A549 (cell line): Measurements from ENCODE around the gene IL6ST. TPM values are rescaled to one million over a fixed set of nuclear protein-coding genes. Genes with fewer than 3 reads are reported as not detected.

Source experiments
- ATAC-seq, 2 experiments: fragments of 200-7000 bp in 1 of 2; fragments of >200 bp in 1 of 2; cut with Nextera tagmentation in 1 of 2; cut with Tn5 transposase in 1 of 2; 3 replicates each; pipeline versions ENCODE4 v1.8.0 to v1.9.1; 2018 to 2020; ENCODE audit warnings: mild to moderate bottlenecking in 1 of 2, moderate library complexity in 1 of 2
- CTCF ChIA-PET: fragments of 300-600 bp; sonication (Branson Sonifier 250); formaldehyde crosslinking; extraction: SDS; loops from one replicate; lab custom pipeline; 2021; ENCODE audit warnings: antibody characterized with exemption, inconsistent platforms; lab: Yijun Ruan, JAX
- POLR2A ChIA-PET: fragments of 350-600 bp; formaldehyde crosslinking; extraction: SDS; loops from one replicate; lab custom pipeline; 2021; ENCODE audit warnings: antibody characterized with exemption, inconsistent platforms; lab: Yijun Ruan, JAX
- DNase-seq, 2 experiments: peaks; one replicate each; pipeline versions ENCODE4 v3.0.0 to v3.0.0-alpha.2; 2011 to 2016; ENCODE audit warnings: low read depth in 1 of 2, low spot score in 1 of 2
- FAIRE-seq: peaks from 2 replicates; lab custom pipeline; 2011; peaks lifted over from hg19 to GRCh38; lab: Jason Lieb, UNC
- H3K27ac ChIP-seq, 2 experiments: fragments of >200 bp; sonication (Bioruptor Twin); formaldehyde crosslinking; 3 replicates each; pipeline ENCODE4 v1.5.1; 2016 to 2017
- H3K4me1 ChIP-seq: fragments of >200 bp; sonication (Bioruptor Twin); formaldehyde crosslinking; 3 replicates; pipeline ENCODE4 v1.6.1; 2016
- H3K4me2 ChIP-seq: fragments of >200 bp; sonication (Bioruptor Twin); formaldehyde crosslinking; 3 replicates; pipeline ENCODE4 v1.6.1; 2016
- H3K4me3 ChIP-seq: fragments of >200 bp; sonication (Bioruptor Twin); formaldehyde crosslinking; 3 replicates; pipeline ENCODE4 v1.5.1; 2016
- H3K9me3 ChIP-seq: fragments of >200 bp; sonication (Bioruptor Twin); formaldehyde crosslinking; 3 replicates; pipeline ENCODE4 v1.6.1; 2016
- BHLHE40 ChIP-seq: IDR thresholded peaks from 2 replicates; pipeline ENCODE4 v1.6.1; 2012; ENCODE audit warnings: low read depth, low read length, inconsistent platforms
- CBX2 ChIP-seq: fragments of 200-600 bp; sonication (generic); IDR thresholded peaks from 2 replicates; pipeline ENCODE4 v1.6.1; 2016; ENCODE audit warnings: low read depth, mild to moderate bottlenecking, borderline replicate concordance
- CHD2 ChIP-seq: fragments of 150-350 bp; IDR thresholded peaks from 2 replicates; pipeline ENCODE4 v1.6.1; 2014; ENCODE audit warnings: low read length; ENCODE audit not compliant: partially characterized antibody
- FOSB ChIP-seq: fragments of 250-450 bp; sonication (Bioruptor Pico); IDR thresholded peaks from 2 replicates; pipeline ENCODE4 v1.5.0; 2020; ENCODE audit warnings: mild to moderate bottlenecking, moderate library complexity
- HDAC2 ChIP-seq: fragments of 200-600 bp; sonication (generic); IDR thresholded peaks from 2 replicates; pipeline ENCODE4 v1.6.1; 2016
- HEYL ChIP-seq: fragments of 250-450 bp; sonication (Bioruptor Pico); IDR thresholded peaks from 2 replicates; pipeline ENCODE4 v1.8.0; 2021; ENCODE audit warnings: mild to moderate bottlenecking, moderate library complexity
- HOXA7 ChIP-seq: fragments of 250-450 bp; sonication (Bioruptor Pico); IDR thresholded peaks from 2 replicates; pipeline ENCODE4 v1.5.0; 2020; ENCODE audit warnings: mild to moderate bottlenecking, moderate library complexity
- JUN ChIP-seq, 2 experiments: fragments of >200 bp; sonication (Bioruptor Twin); formaldehyde crosslinking; IDR thresholded peaks; 2 replicates in 1 of 2; 3 replicates in 1 of 2; pipeline ENCODE4 v1.6.1; 2016 to 2017
- JUNB ChIP-seq: fragments of >200 bp; sonication (Bioruptor Twin); formaldehyde crosslinking; IDR thresholded peaks from 2 replicates; pipeline ENCODE4 v1.6.1; 2016
- MAFK ChIP-seq: fragments of 450-650 bp; IDR thresholded peaks from 2 replicates; pipeline ENCODE4 v1.6.1; 2014; ENCODE audit not compliant: partially characterized antibody
- NFE2L2 ChIP-seq: fragments of 150-350 bp; conservative IDR thresholded peaks from 2 replicates; pipeline ENCODE4 v1.6.1; 2014; ENCODE audit warnings: low read length
- NPAS2 ChIP-seq: fragments of 250-450 bp; sonication (Bioruptor Pico); IDR thresholded peaks from 2 replicates; pipeline ENCODE4 v1.8.0; 2022; ENCODE audit warnings: mild to moderate bottlenecking, moderate library complexity, borderline replicate concordance
- NR3C1 ChIP-seq: fragments of >200 bp; sonication (Bioruptor Twin); formaldehyde crosslinking; IDR thresholded peaks from 3 replicates; pipeline ENCODE4 v1.6.1; 2017
- PHF8 ChIP-seq: fragments of 200-600 bp; sonication (generic); IDR thresholded peaks from 2 replicates; pipeline ENCODE4 v1.6.1; 2016; ENCODE audit warnings: low read depth, mild to moderate bottlenecking, antibody characterized with exemption, moderate library complexity, borderline replicate concordance
- POLR2A ChIP-seq: IDR thresholded peaks from 2 replicates; pipeline ENCODE4 v1.6.1; 2012; ENCODE audit warnings: mild to moderate bottlenecking, low read length
- RAD21 ChIP-seq, 2 experiments: fragments of >200 bp in 1 of 2; sonication (Bioruptor Twin) in 1 of 2; formaldehyde crosslinking in 1 of 2; IDR thresholded peaks in 1 of 2; conservative IDR thresholded peaks in 1 of 2; 2 replicates in 1 of 2; 3 replicates in 1 of 2; pipeline ENCODE4 v1.6.1; 2012 to 2018; ENCODE audit warnings: inconsistent platforms in 1 of 2
- RNF2 ChIP-seq: fragments of 200-600 bp; sonication (generic); IDR thresholded peaks from 2 replicates; pipeline ENCODE4 v1.6.1; 2016; ENCODE audit warnings: low read depth, mild to moderate bottlenecking, antibody characterized with exemption, moderate library complexity, borderline replicate concordance
- SMC3 ChIP-seq: fragments of >200 bp; sonication (Bioruptor Twin); formaldehyde crosslinking; IDR thresholded peaks from 3 replicates; pipeline ENCODE4 v1.6.1; 2018; ENCODE audit warnings: inconsistent platforms
- SREBF2 ChIP-seq: fragments of 450-650 bp; IDR thresholded peaks from 2 replicates; pipeline ENCODE4 v1.6.1; 2014; ENCODE audit warnings: mild to moderate bottlenecking, moderate library complexity
- ZFP36 ChIP-seq: fragments of 450-650 bp; IDR thresholded peaks from 2 replicates; pipeline ENCODE4 v1.6.1; 2014; ENCODE audit warnings: borderline replicate concordance; ENCODE audit not compliant: partially characterized antibody
- ZNF302 ChIP-seq: fragments of 250-450 bp; sonication (Bioruptor Pico); IDR thresholded peaks from 2 replicates; pipeline ENCODE4 v1.9.0; 2021; ENCODE audit warnings: inconsistent platforms, mild to moderate bottlenecking, moderate library complexity
- WGBS: methylation state at CpG from one replicate; pipeline ENCODE4 v1.1.6; 2017; ENCODE audit errors: missing lambda C conversion rate; 5-methylcytosine and 5-hydroxymethylcytosine counted together
- polyA plus RNA-seq, 4 experiments: library from polyadenylated mRNA; depleted of rRNA in 3 of 4; stranded (reverse); fragments of >200 nt; fragmentation: RNase III in 1 of 4; extraction: RNeasy Plus Mini Kit Qiagen cat#74134 plus additional on column Dnase treatment in 1 of 4; gene quantifications; 2 replicates in 3 of 4; 3 replicates in 1 of 4; pipeline ENCODE4 v1.2.3, GENCODE V29; 2011 to 2017
- TF ChIP-seq, protein P1 (sequence below): fragments of 450-650 bp; IDR thresholded peaks from 2 replicates; pipeline ENCODE4 v1.6.1; 2014; ENCODE audit warnings: antibody characterized with exemption
- TF ChIP-seq, protein P2 (sequence below): IDR thresholded peaks from 2 replicates; pipeline ENCODE4 v1.6.1; 2012; ENCODE audit warnings: low read depth, borderline replicate concordance
- TF ChIP-seq, protein P3 (sequence below): fragments of 250-450 bp; sonication (Bioruptor Pico); IDR thresholded peaks from 2 replicates; pipeline ENCODE4 v1.5.0; 2020; ENCODE audit warnings: low read depth, mild to moderate bottlenecking, moderate library complexity

The IL6ST gene
- polyA plus RNA-seq, 2 of the 4 experiments (the other 2 are of a cell fraction): 46.2 to 183 TPM

DNA sequence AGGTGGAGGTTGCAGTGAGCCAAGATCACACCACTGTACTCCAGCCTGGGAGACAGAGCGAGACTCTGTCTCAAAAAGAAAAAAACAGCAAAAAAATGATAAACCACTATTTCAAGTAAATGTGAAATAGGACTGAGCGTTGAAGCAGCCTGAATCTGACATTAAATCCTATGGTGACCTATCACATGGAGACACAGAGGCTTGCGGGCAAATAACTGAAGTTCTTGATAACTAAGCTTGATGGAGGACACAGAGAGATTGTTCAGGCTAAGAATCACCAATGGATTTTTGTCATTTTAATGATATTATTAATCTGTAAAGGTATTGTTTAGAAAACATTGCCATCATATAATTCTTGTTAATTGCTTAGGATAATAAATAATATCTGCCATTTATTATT lies 15.7 kb upstream of the IL6ST start:
- CTCF ChIA-PET: interaction anchor here (1.5 kb wide), 1 partner anchor 17 kb away, joined by 3 read pairs; no protein-coding TSS in a partner anchor

DNA sequence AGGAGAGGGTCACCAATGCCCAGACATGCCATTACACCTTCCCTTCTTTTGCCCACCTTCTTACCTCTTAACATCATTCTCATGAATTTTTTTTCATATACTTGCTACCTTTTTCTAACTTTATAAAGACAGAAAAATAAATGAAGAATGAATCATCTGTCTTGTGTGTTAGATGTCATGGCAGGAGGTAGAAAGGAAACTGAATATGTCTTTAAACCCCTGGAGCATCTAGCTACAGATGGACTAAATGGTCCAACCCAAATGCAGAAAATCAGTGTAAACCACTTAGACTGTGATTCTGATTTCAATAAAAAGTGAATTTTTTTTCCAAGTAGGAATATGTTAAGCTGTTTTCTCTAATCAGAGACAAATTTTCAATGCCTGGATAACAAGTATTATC lies 11.8 kb upstream of the IL6ST start:
- CTCF ChIA-PET: no interaction called here

More for the DNA sequence above, 15.7 kb upstream of the IL6ST start:
- Histone ChIP-seq H3K4me3 (no peak overlapping the region), H3K4me1 (peaks cover 26% of the 10 kb centered on the region), H3K4me2 (no peak overlapping the region), H3K9me3 (no peaks in the 10 kb centered on the region), H3K27ac (peak overlapping the region in 1 of 2 experiments; percentile 45; a peak in 1 of 6 replicates)
- FAIRE-seq (no peak), DNase-seq (no peak), ATAC-seq (no peak)
- TF ChIP-seq POLR2A: no peak
- TF ChIP-seq ZFP36: no peak
- TF ChIP-seq FOSB: no peak
- no peak for TF ChIP-seq NPAS2 (CRISPR knock-in tag)
- no peak for TF ChIP-seq JUNB
- TF ChIP-seq NFE2L2: no peak
- TF ChIP-seq RNF2: no peak
- TF ChIP-seq NR3C1: no peak
- no peak for TF ChIP-seq HEYL (CRISPR knock-in tag)
- TF ChIP-seq RAD21 (conservative IDR thresholded peaks at IDR 0.05 in 1 of 2, IDR thresholded peaks at IDR 0.05 in 1 of 2): no peak
- no peak for TF ChIP-seq SMC3
- whole genome bisulfite sequencing: 96% methylated on average over 3 of the region's 3 CpGs
- POLR2A ChIA-PET: no interaction called here

DNA sequence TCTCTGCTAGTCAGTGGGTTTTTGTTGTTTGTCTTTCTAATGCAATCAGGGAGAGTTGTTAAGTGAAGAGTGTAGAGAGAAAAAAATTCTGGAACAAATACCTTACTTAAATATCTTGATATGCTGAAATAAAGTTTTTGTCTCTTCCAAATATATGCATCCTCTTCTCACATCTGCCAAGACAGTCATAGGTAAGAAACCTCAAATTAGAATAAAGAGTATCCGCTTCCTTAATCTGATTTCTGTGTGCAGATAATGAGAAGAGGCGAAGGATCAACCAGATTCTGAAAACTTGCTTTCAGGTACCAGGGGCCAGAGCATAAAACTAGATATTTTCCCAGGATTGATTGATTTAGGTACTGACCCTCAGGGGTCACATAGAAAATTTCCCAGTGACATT lies 11.3 kb upstream of the IL6ST start:
- no peak for ATAC-seq
- DNase-seq: no peak
- Histone ChIP-seq H3K4me2 (0 out of 3 replicates have a peak overlapping the region, but pooled peaks have one; percentile 1), H3K4me3 (no peak overlapping the region), H3K9me3 (peaks cover 11% of the 10 kb centered on the region), H3K27ac (peak overlapping the region; percentile 1 to 80; a peak in 4 of 6 replicates), H3K4me1 (peaks cover 28% of the 10 kb centered on the region)
- ChIA-PET CTCF (no interaction called here), POLR2A (no interaction called here)
- FAIRE-seq: no peak
- 94% methylated on average over 2 of the region's 2 CpGs for WGBS
- TF ChIP-seq JUN (IDR thresholded peaks at IDR 0.05) (no peak), ZFP36 (no peak), HOXA7 (CRISPR knock-in tag) (no peak), SREBF2 (no peak), HDAC2 (no peak), FOSB (no peak), PHF8 (no peak)
- TF ChIP-seq, protein P1, sequence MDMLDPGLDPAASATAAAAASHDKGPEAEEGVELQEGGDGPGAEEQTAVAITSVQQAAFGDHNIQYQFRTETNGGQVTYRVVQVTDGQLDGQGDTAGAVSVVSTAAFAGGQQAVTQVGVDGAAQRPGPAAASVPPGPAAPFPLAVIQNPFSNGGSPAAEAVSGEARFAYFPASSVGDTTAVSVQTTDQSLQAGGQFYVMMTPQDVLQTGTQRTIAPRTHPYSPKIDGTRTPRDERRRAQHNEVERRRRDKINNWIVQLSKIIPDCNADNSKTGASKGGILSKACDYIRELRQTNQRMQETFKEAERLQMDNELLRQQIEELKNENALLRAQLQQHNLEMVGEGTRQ: no peak
- TF ChIP-seq, protein P2, sequence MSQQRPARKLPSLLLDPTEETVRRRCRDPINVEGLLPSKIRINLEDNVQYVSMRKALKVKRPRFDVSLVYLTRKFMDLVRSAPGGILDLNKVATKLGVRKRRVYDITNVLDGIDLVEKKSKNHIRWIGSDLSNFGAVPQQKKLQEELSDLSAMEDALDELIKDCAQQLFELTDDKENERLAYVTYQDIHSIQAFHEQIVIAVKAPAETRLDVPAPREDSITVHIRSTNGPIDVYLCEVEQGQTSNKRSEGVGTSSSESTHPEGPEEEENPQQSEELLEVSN: no peak

More for the DNA sequence above, 11.8 kb upstream of the IL6ST start:
- DNase-seq (no peak), FAIRE-seq (no peak)
- 0 out of 3 replicates have a peak overlapping the region, but pooled peaks have one; percentile 1 for H3K4me2 ChIP-seq
- H3K4me3 ChIP-seq: no peak overlapping the region
- peak overlapping the region; percentile 1 to 80; a peak in 4 of 6 replicates for H3K27ac ChIP-seq
- peaks cover 31% of the 10 kb centered on the region for H3K4me1 ChIP-seq
- POLR2A ChIA-PET: no interaction called here
- TF ChIP-seq, protein P3, sequence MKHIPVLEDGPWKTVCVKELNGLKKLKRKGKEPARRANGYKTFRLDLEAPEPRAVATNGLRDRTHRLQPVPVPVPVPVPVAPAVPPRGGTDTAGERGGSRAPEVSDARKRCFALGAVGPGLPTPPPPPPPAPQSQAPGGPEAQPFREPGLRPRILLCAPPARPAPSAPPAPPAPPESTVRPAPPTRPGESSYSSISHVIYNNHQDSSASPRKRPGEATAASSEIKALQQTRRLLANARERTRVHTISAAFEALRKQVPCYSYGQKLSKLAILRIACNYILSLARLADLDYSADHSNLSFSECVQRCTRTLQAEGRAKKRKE: no peak
- TF ChIP-seq ZNF302 (CRISPR knock-in tag): no peak
- TF ChIP-seq BHLHE40: no peak
- TF ChIP-seq, protein P2: no peak
- TF ChIP-seq MAFK: no peak
- no peak for TF ChIP-seq HEYL (CRISPR knock-in tag)
- no peak for TF ChIP-seq CHD2
- TF ChIP-seq NPAS2 (CRISPR knock-in tag): no peak
- no peak for TF ChIP-seq NFE2L2
- TF ChIP-seq CBX2: no peak
- no peak for TF ChIP-seq ZFP36
- TF ChIP-seq PHF8: no peak
- TF ChIP-seq, all 56 proteins: peak for 0
- no peak for ATAC-seq
- peaks cover 10% of the 10 kb centered on the region for H3K9me3 ChIP-seq
